ENCODE data around the gene EPYC.
"Not testable (repeated sequence)": the region's sequence is repeated elsewhere in the genome, so short reads cannot be mapped to it uniquely, and the experiment has no call there.

Gene EPYC

GRCh38 chr12:90989686-90990111 is 15.1 kb downstream of the EPYC start:
- no peak for DNase-seq

DNA sequence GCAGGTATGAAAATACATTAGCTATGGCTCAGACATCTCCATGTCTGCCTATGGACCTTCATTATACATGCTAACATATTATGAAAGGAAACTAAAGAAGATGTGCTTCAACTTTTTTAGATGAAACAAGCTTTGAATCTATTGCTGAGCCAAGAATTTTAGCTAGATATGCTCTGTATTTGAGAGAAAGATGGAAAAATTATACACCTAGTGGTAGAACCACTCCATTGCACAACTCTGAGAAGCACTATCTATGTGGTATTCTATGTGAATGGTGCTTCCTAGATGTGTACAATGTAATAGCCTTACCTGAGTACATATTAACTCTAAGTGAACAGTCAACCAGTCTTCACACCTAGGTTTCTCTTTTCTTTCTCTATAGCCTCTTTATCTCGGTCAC is 17.3 kb downstream of the EPYC start:
- no peak for DNase-seq

DNA sequence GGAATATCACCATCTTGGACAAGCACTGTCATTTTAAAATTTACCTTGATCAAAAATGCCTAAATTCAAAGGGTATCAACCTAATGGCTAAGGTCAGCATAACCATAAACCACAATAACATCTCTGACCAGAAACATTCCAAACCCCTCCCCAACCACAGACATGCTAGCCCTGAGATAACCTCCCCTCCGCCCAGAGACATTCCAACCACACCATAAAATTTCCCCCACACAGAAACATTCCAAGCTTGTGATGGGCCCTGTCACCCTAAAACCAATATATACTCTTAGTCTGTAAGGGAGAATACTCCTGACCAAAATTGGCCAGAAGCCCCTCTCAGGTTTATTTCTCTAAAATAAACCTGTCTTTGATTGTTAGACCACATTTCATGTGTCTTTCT is 17.7 kb downstream of the EPYC start:
- DNase-seq: no peak

- not testable (repeated sequence) for DNase-seq
These were observed 19.4 kb downstream of the EPYC start for GRCh38 chr12:90985331-90985730.

DNA sequence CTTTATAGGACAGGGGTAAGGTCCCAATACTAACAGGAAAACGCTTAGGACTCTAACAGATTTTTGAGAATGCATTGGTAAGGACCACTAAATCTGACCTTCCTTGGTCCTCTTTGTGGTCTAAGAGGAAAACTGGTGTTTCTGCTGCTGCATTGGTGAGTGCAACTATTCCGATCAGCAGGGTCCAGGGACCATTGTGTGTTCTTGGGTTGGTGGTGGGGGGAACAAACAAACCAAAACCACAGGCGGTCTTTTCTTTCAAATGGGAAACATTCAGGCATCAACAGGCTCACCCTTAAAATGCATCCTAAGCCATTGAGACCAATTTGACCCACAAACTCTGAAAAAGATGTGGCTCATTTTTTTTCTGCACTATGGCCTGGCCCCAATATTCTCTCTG is 20.7 kb downstream of the EPYC start:
- DNase-seq: no peak

- DNase-seq: no peak
These were observed 22.6 kb downstream of the EPYC start for GRCh38 chr12:90982170-90982569.

GRCh38 chr12:90979951-90980350 is 24.8 kb downstream of the EPYC start:
- no peak for DNase-seq

GRCh38 chr12:90979019-90979418 is 25.8 kb downstream of the EPYC start:
- no peak for DNase-seq

DNA sequence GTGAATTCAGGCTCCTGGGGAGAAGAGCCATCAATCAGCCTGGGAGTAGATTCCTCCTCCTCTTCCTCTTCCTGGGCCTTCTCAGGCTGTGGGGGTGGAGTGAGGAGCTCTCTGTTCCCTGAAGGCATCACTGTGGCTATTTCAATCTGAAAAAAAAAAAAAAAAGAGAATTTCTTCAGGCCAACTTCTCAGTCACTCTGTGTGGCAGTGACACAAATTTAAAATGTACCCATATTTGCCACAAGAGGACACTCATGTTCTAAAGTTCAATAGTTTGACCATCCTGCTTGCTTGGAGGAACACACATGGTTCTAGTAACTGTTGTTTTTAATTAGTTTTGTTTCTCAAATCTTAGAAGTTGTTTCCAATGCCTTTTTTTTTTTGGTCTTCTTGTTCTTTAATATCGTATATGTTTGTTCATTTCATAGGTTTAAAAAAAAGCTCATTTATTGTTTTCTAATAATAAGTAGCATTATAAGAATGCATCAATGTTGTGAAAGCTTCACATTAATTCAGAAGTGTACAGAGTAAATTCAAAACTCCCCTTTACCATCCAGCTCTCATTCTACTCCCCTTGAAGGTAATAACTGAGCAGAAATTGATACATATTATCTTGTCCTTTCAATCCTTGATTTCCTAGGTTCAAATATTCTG is 26.5 kb downstream of the EPYC start:
- no peak for DNase-seq

GRCh38 chr12:90977224-90977623 is 27.5 kb downstream of the EPYC start:
- DNase-seq: no peak

- DNase-seq: no peak
These were observed 30.5 kb downstream of the EPYC start for GRCh38 chr12:90974286-90974685.

GRCh38 chr12:90972226-90972625 is 32.5 kb downstream of the EPYC start:
- DNase-seq: no peak

DNA sequence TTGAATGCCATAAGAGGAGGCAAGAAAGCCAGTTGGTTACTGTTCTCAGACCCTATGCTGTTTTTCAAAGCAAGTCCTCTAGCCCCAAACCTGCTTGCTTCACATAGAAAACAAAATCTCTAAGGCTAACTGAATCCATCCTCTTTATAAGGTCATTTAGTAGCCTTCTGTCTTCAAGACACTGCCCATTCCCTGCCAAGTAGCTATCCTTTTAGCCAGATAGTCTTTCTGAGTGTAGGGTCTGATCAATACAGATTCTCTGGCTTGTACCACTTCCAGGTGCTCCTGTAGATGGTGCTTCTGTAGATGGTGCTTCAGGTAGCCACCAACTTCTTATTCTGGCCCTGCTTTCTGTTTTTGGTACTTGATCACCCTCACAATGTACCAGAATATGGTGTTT is 33.9 kb downstream of the EPYC start:
- no peak for DNase-seq

- no peak for DNase-seq
These were observed 34.3 kb downstream of the EPYC start for GRCh38 chr12:90970471-90970870.

DNA sequence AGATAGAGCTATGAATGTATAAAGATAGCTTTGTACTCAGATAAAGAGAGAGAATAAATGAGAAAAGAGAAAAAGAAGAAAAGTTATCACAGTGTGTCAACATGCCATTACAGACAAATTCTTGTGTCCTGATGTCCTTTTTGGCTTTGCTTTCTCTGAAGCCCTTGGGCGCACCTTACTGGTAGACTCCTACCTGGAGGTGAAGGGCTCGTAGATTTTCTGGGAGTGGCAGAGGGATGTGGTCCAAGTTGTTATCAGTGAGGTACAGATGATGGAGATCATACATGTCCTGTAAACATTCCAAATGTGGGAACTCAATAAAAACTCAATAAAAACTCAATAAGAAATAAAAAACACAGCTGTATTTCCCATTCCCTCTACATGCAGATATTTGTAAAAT is 34.9 kb downstream of the EPYC start:
- DNase-seq: no peak

GRCh38 chr12:90969346-90969745 is 35.4 kb downstream of the EPYC start:
- DNase-seq: no peak

- no peak for DNase-seq
These were observed 39.6 kb downstream of the EPYC start for GRCh38 chr12:90965204-90965603.

GRCh38 chr12:90964616-90965015 is 40.2 kb downstream of the EPYC start:
- DNase-seq: no peak

DNA sequence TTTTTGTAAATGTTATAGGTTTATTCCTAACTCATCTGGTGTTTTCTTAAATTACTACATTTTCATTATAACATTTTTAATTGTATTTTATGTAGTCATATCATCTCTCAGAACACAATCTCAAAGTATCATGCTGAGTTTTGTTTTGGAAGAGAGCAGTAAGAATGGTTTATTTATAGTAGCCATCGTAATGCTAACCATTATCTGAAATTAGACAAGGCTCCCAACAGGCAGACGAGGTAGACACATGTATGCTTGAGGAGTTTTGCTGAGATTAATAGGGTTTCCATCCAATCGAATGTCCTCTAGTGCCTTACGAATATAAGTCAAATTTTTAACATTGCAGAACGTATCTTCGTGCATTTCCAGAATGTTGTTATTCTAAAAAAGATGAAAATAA is 40.8 kb downstream of the EPYC start:
- DNase-seq: no peak

- DNase-seq: no peak
These were observed 43.6 kb downstream of the EPYC start for GRCh38 chr12:90961154-90961553.

DNA sequence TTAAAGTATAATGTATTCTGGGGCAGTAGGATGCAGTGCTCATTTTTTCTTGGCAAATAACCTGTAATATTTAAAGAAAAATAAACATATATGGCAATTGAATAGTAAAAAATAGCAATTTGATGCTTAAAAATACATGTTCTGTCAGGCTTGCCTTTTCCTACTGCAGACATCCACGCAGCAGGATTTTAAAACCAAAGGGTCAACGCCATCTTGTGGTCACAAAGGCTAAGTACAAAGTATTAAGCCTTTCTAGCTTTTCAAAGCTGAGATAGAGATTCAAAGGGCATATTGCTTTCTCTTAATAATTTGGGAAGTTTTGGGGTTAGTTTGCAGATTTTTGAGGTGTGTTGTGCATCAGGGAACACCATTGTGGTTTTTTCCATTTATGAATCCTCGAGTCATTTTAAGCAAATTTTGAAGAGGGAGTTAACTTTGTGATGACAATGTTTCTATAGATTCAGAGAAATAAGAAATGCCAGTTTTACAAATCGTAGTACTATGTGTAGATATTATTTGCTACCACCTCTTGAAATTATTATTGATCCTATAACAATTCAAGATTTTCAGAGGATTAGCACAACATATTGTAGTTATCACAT is 45.1 kb downstream of the EPYC start:
- peak in 1 of 2 donors; percentile 7 for DNase-seq

GRCh38 chr12:90959032-90959431 is 45.7 kb downstream of the EPYC start:
- no peak for DNase-seq

DNA sequence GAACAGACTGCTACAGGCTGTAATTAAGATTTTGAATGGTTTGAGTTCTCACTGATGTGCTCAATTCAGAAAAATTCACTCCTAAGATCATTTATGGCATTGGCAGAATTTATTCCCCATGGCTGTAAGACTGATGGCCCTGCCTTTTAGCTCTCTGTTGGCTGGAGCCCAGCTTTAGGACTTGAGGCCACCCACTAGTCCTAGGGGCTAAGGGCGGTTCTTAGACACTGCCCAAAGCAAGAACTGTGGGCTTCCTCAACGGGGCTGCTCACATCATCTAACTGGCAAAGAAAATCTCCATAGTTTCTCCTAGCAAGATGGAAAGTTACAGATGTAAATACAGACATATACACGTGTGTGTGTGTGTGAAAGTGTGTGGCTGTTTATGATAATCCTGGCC is 46.4 kb downstream of the EPYC start:
- no peak for DNase-seq

DNA sequence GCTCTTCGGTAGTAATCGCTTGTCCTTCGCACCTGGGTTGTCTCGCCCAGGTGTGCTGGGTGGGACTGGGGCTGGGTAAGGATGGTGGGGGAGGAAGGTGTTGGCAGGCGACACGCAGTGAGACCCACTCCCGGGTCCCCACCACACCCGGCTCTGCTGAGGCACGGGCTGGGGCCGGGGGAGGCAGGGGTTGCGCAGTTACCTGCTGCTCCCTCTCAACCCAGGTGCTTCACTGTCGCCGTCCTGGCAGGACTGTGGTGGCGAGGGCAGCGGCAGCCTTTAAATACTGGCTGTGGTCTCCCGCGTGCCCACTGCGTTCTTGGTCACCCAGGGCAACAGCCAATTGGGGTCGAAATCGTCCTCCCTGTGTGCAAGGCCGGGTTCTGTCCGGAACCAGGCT is 49.9 kb downstream of the EPYC start, which contains the start of gene CCER1:
Gene CCER1, minus strand, starts transcription at position 256 of the 400 bp plus-strand sequence. CDS start 434 bp downstream, outside the sequence.
- no peak for DNase-seq

DNA sequence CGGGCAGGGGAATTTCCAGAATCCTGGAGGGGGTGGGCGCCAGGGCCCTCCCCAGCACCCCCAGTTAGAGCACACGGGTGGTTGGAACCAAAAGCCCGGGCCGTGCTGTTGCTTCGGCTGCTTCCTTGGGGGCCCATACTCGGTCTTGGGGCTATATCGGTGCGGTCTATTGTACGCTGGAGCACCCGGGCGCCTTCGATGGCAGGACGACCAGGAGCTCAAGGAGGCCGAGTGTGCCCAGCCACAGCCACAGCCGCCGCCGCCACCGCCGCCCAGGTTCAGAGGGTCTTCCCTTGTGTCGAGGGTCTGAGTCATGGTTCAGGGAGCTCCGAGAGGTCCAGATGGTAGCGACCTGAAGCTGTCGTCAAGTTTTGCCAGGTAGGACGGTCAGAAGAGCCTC is 50.3 kb downstream of the EPYC start:
- no peak for DNase-seq

Measured in stimulated activated CD4-positive, alpha-beta T cell treated with anti-CD3 and anti-CD28 coated beads, Interleukin-2, amount 100 ng/mL, for 48 hours (primary cell).